K562 (cell line): ENCODE results near the gene ZNF581. TPM values are rescaled to one million over a fixed set of nuclear protein-coding genes. Genes with fewer than 3 reads are reported as not detected.

Experiments used
- CAMTA2 ChIP-seq: fragments of 250-450 bp; sonication (Bioruptor Pico); conservative IDR thresholded peaks from 2 replicates; pipeline ENCODE4 v1.5.1; 2022
- CGGBP1 ChIP-seq: fragments of 250-450 bp; sonication (Bioruptor Pico); IDR thresholded peaks from 2 replicates; pipeline ENCODE4 v1.9.0; 2021; ENCODE audit warnings: mild to moderate bottlenecking
- CTBP1 ChIP-seq: fragments of 450-650 bp; IDR thresholded peaks from 2 replicates; pipeline ENCODE4 v1.6.1; 2016; ENCODE audit warnings: borderline replicate concordance
- CTCF ChIP-seq, 3 experiments: IDR thresholded peaks in 2 of 3; conservative IDR thresholded peaks in 1 of 3; 2 replicates each; pipeline ENCODE4 v1.5.1; 2011 to 2012; ENCODE audit warnings: low read length in 3 of 3, mild to moderate bottlenecking in 3 of 3, control low read depth in 2 of 3, improper control_type of control experiment in 1 of 3, inconsistent platforms in 1 of 3, low read depth in 1 of 3, mixed read lengths in 1 of 3, moderate library complexity in 1 of 3; ENCODE audit not compliant: insufficient read depth in 2 of 3
- DMBX1 ChIP-seq: fragments of 250-450 bp; sonication (Bioruptor Pico); IDR thresholded peaks from 2 replicates; pipeline ENCODE4 v1.8.0; 2022; ENCODE audit warnings: inconsistent platforms, mild to moderate bottlenecking, moderate library complexity, borderline replicate concordance
- ELF1 ChIP-seq: fragments of 200-800 bp; sonication (Bioruptor generic); IDR thresholded peaks from 2 replicates; pipeline ENCODE4 v1.6.1; 2016; ENCODE audit warnings: missing genetic modification characterization, missing compliant biosample characterization
- FOXK2 ChIP-seq, 2 experiments: fragments of 450-650 bp; IDR thresholded peaks in 1 of 2; conservative IDR thresholded peaks in 1 of 2; 2 replicates each; pipeline ENCODE4 v1.6.1; 2016; ENCODE audit warnings: low read depth in 2 of 2, mild to moderate bottlenecking in 1 of 2
- GATA2 ChIP-seq: sonication (generic); formaldehyde crosslinking; IDR thresholded peaks from 2 replicates; pipeline ENCODE4 v1.4.0; 2020; ENCODE audit warnings: mild to moderate bottlenecking, missing genetic modification reagents
- HLTF ChIP-seq: fragments of 450-650 bp; IDR thresholded peaks from 2 replicates; pipeline ENCODE4 v1.6.1; 2016
- HNRNPL ChIP-seq: fragments of 200-400 bp; formaldehyde crosslinking; IDR thresholded peaks from 2 replicates; pipeline ENCODE4 v1.6.1; 2017; ENCODE audit warnings: low read depth, mild to moderate bottlenecking, low read length
- HOXB6 ChIP-seq: fragments of 250-450 bp; sonication (Bioruptor Pico); IDR thresholded peaks from 2 replicates; pipeline ENCODE4 v1.5.1; 2022; ENCODE audit warnings: mild to moderate bottlenecking, borderline replicate concordance
- JUND ChIP-seq, 2 experiments: IDR thresholded peaks; 2 replicates in 1 of 2; 3 replicates in 1 of 2; pipeline ENCODE4 v1.6.1; 2011; ENCODE audit warnings: borderline replicate concordance in 2 of 2, low read depth in 2 of 2, low read length in 2 of 2, improper control_type of control experiment in 1 of 2, missing biosample characterization in 1 of 2, missing genetic modification characterization in 1 of 2, missing genetic modification reagents in 1 of 2
- KLF1 ChIP-seq: fragments of 450-650 bp; IDR thresholded peaks from 2 replicates; pipeline ENCODE4 v1.6.1; 2016; ENCODE audit warnings: missing genetic modification characterization, missing compliant biosample characterization
- MECOM ChIP-seq: fragments of 250-450 bp; sonication (Bioruptor Pico); IDR thresholded peaks from 2 replicates; pipeline ENCODE4 v1.8.0; 2022; ENCODE audit warnings: inconsistent platforms
- NCOA1 ChIP-seq: fragments of 450-650 bp; IDR thresholded peaks from 2 replicates; pipeline ENCODE4 v1.6.1; 2016; ENCODE audit warnings: low read depth
- NRF1 ChIP-seq, 2 experiments: fragments of 450-650 bp; IDR thresholded peaks in 1 of 2; conservative IDR thresholded peaks in 1 of 2; 2 replicates each; pipeline ENCODE4 v1.6.1; 2014; ENCODE audit warnings: mild to moderate bottlenecking in 2 of 2
- PCBP2 ChIP-seq: fragments of 200-400 bp; formaldehyde crosslinking; IDR thresholded peaks from 2 replicates; pipeline ENCODE4 v1.6.1; 2018; ENCODE audit warnings: low read length, low read depth, mild to moderate bottlenecking, moderate library complexity; ENCODE audit not compliant: poor library complexity, severe bottlenecking
- POU5F1 ChIP-seq: fragments of 150-350 bp; IDR thresholded peaks from 2 replicates; pipeline ENCODE4 v1.6.1; 2014; ENCODE audit warnings: borderline replicate concordance, low read length, low read depth, mild to moderate bottlenecking; ENCODE audit not compliant: partially characterized antibody
- PRMT5 ChIP-seq: sonication (generic); formaldehyde crosslinking; IDR thresholded peaks from 2 replicates; pipeline ENCODE4 v1.5.0; 2020; ENCODE audit warnings: missing genetic modification reagents
- PTTG1 ChIP-seq: fragments of 450-650 bp; IDR thresholded peaks from 2 replicates; pipeline ENCODE4 v1.6.1; 2016; ENCODE audit warnings: low read depth, mild to moderate bottlenecking, missing genetic modification characterization, missing compliant biosample characterization
- RBM25 ChIP-seq: fragments of 200-400 bp; formaldehyde crosslinking; IDR thresholded peaks from 2 replicates; pipeline ENCODE4 v1.6.1; 2018; ENCODE audit warnings: low read length, low read depth, moderate library complexity; ENCODE audit not compliant: severe bottlenecking
- SAFB2 ChIP-seq: fragments of 200-400 bp; formaldehyde crosslinking; IDR thresholded peaks from 2 replicates; pipeline ENCODE4 v1.6.1; 2018; ENCODE audit warnings: borderline replicate concordance, low read length, low read depth, moderate library complexity; ENCODE audit not compliant: severe bottlenecking
- SMAD4 ChIP-seq: fragments of 250-450 bp; sonication (Bioruptor Pico); conservative IDR thresholded peaks from 2 replicates; pipeline ENCODE4 v1.8.0; 2021; ENCODE audit warnings: inconsistent platforms, mild to moderate bottlenecking, moderate library complexity
- SMC3 ChIP-seq: conservative IDR thresholded peaks from 2 replicates; pipeline ENCODE4 v1.6.1; 2011; ENCODE audit warnings: low read depth, low read length, improper control_type of control experiment; ENCODE audit not compliant: insufficient read depth
- SP2 ChIP-seq: IDR thresholded peaks from 2 replicates; pipeline ENCODE4 v1.6.1; 2011; ENCODE audit warnings: mild to moderate bottlenecking, low read depth, low read length, moderate library complexity; ENCODE audit not compliant: poor library complexity, severe bottlenecking; ENCODE audit errors: extremely low read depth
- SRSF1 ChIP-seq: fragments of 200-400 bp; formaldehyde crosslinking; IDR thresholded peaks from 2 replicates; pipeline ENCODE4 v1.6.1; 2017; ENCODE audit warnings: mild to moderate bottlenecking, low read depth, low read length, moderate library complexity
- ZNF146 ChIP-seq: IDR thresholded peaks from one replicate; pipeline ENCODE4 v1.6.1; 2018; ENCODE audit warnings: missing compliant biosample characterization; ENCODE audit not compliant: unreplicated experiment
- polyA plus RNA-seq, 8 experiments: library from polyadenylated mRNA; depleted of rRNA in 4 of 8; stranded (reverse) in 5 of 8; unstranded in 3 of 8; fragments of >200 nt; fragmentation: Nextera tagmentation in 2 of 8; fragmentation: Illumina TruSeq in 1 of 8; extraction: Ambion mirVana in 2 of 8; extraction: Trizol in 1 of 8; gene quantifications; 2 replicates each; pipeline versions ENCODE4 v1.2.1 to v1.2.3, GENCODE V29; 2011 to 2014; ENCODE audit warnings: inconsistent platforms in 1 of 8, missing spikeins in 1 of 8
- total RNA-seq, 7 experiments: library from RNA; depleted of rRNA in 6 of 7; stranded (reverse); fragments of >200 nt in 6 of 7; fragmentation: Illumina TruSeq in 2 of 7; extraction: Trizol in 2 of 7; gene quantifications; 2 replicates each; pipeline versions ENCODE4 v1.2.1 to v1.2.3, GENCODE V29; 2011 to 2021; ENCODE audit warnings: low replicate concordance in 1 of 7

ZNF581 gene
- total and polyA plus RNA-seq, 9 of the 15 experiments (the other 6 are each of a cell fraction or from before 2014, with no cell fraction given), result 2.4 to 39.4 (median 15.4) TPM

- TF ChIP-seq PRMT5 (CRISPR knock-in tag) (no peak), CTCF (IDR thresholded peaks at IDR 0.05 in 2 of 3, conservative IDR thresholded peaks at IDR 0.05 in 1 of 3; ENCODE audit: insufficient read depth in 2 of 3, low read depth in 1 of 3, low read length in 3 of 3) (peak; percentile 87 to 91 (median 91)), RBM25 (no peak), SAFB2 (no peak), SMAD4 (CRISPR knock-in tag) (0 out of 2 replicates have a peak, but pooled peaks have one; percentile 13), POU5F1 (peak; percentile 0), GATA2 (CRISPR knock-in tag) (no peak), SRSF1 (no peak), KLF1 (no peak), JUND (IDR thresholded peaks at IDR 0.05; ENCODE audit: borderline replicate concordance, low read depth, low read length) (0 out of 2 replicates have a peak, but pooled peaks have one; percentile 21), JUND (tag; IDR thresholded peaks at IDR 0.05; ENCODE audit: borderline replicate concordance, low read depth, low read length) (no peak), HNRNPL (no peak), NRF1 (conservative IDR thresholded peaks at IDR 0.05 in 1 of 2, IDR thresholded peaks at IDR 0.05 in 1 of 2) (no peak), SP2 (no peak), HLTF (0 out of 2 replicates have a peak, but pooled peaks have one; percentile 60), ZNF146 (CRISPR knock-in tag) (no peak), FOXK2 (conservative IDR thresholded peaks at IDR 0.05 in 1 of 2, IDR thresholded peaks at IDR 0.05 in 1 of 2; ENCODE audit: low read depth in 2 of 2) (0 out of 4 replicates have a peak, but pooled peaks of 1 of the 2 experiments have one; percentile 8), NCOA1 (no peak), CGGBP1 (no peak), HOXB6 (CRISPR knock-in tag) (no peak), SMC3 (peak; percentile 52), PCBP2 (no peak), ELF1 (peak; percentile 50; the same call in 1 of the 2 replicates), CAMTA2 (CRISPR knock-in tag) (no peak), CTBP1 (peak; percentile 66), DMBX1 (CRISPR knock-in tag) (no peak), PTTG1 (tag) (no peak), MECOM (CRISPR knock-in tag) (no peak)
These were observed 37.6 kb upstream of the ZNF581 start, which contains the start of gene ZNF865 (continued) for GRCh38 chr19:55605637-55606470.
